ENCODE measurements around the gene LRCOL1.

LRCOL1 gene

DNA sequence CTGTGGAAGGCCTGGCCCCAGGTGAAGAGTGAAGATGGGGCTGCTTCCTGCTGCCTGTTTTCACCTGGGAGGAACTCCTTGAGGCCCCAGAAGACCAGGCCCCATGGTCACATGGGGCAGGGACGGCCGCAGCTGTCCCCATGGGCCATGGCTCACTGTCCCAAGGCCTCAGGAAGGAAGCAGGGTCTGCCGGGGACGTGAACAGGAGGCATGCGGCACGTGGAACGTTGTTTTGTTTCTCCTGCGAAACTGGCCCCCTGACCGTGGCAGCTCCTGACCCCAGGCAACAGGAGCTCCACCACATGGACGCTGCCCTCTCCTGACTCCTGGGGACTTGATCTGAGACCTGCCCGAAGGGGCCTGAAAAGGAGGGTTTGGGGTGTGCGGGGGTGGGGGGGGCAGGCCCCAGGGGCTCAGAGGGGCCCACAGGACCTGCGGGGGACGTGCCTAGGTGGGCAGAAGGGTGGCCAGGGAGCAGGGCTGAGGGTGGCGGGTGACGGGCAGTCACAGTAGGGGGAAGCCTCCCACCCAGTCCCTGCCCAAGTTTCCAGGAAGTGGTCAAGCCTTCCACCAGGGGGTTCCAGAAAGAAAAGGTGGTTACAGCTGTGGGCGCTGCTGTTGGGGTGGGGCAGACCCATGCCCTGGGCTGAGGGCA, 41.4 kb downstream of the LRCOL1 start:
- peaks cover 37 to 99% (median 96%) of the 10 kb centered on the region in 11 experiments; a peak in 21 of 22 replicates for H4K20me1 ChIP-seq
- H3K27ac ChIP-seq = peak overlapping the region in 8 of 11 experiments; percentile 26 to 70 (median 54); a peak in 15 of 22 replicates
- peak overlapping the region in 10 of 11 experiments; percentile 6 to 70 (median 54); a peak in 17 of 22 replicates for H3K9ac ChIP-seq
- no peak overlapping the region for H3K4me3 ChIP-seq
- peaks cover 10 to 54% (median 44%) of the 10 kb centered on the region in 10 experiments for H3K4me1 ChIP-seq
- no peaks in the 10 kb centered on the region for H3K27me3 ChIP-seq
- peaks cover 51 to 94% (median 86%) of the 10 kb centered on the region in 11 experiments for H3K36me3 ChIP-seq
- H3K9me3 ChIP-seq (replicated peaks in 1 of 11) = no peaks in the 10 kb centered on the region
- peak overlapping the region; percentile 44 to 82 (median 75) for H3K4me2 ChIP-seq
- no peak for TF ChIP-seq Cebpa-rat (IDR thresholded peaks at IDR 0.05)

DNA sequence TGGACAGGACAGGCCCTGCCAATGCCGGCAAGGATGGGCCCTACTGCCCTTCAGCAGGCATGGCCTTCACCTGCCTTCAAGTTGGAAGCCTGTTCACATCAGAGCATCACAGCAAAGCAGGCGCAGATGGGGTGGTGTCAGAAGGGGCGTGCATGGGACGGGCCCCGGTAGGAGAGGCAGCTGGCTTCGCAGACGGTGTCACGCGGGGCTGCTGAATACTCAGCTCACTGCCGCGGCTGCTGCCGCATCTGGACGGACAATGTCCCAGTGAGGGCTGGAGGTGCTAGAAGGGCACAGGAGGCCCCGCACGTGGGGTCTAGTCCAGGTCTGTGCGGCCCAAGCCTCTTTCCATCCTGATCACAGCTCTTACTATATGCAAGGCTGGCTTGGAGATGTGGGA, 42.1 kb downstream of the LRCOL1 start:
- TF ChIP-seq Cebpa-rat (IDR thresholded peaks at IDR 0.05) = no peak
- H3K4me3 ChIP-seq = no peak overlapping the region
- H3K4me1 ChIP-seq = peaks cover 10 to 56% (median 45%) of the 10 kb centered on the region in 10 experiments
- H4K20me1 ChIP-seq = peaks cover 37 to 99% (median 96%) of the 10 kb centered on the region in 11 experiments; a peak in 21 of 22 replicates
- H3K27me3 ChIP-seq = no peaks in the 10 kb centered on the region
- peak overlapping the region in 10 of 11 experiments; percentile 29 to 70 (median 54); a peak in 17 of 22 replicates for H3K9ac ChIP-seq
- H3K36me3 ChIP-seq = peaks cover 45 to 89% (median 79%) of the 10 kb centered on the region in 11 experiments
- no peaks in the 10 kb centered on the region for H3K9me3 ChIP-seq (replicated peaks in 1 of 11)
- peak overlapping the region; percentile 44 to 82 (median 75) for H3K4me2 ChIP-seq
- peak overlapping the region in 8 of 11 experiments; percentile 26 to 70 (median 54); a peak in 12 of 22 replicates for H3K27ac ChIP-seq

DNA sequence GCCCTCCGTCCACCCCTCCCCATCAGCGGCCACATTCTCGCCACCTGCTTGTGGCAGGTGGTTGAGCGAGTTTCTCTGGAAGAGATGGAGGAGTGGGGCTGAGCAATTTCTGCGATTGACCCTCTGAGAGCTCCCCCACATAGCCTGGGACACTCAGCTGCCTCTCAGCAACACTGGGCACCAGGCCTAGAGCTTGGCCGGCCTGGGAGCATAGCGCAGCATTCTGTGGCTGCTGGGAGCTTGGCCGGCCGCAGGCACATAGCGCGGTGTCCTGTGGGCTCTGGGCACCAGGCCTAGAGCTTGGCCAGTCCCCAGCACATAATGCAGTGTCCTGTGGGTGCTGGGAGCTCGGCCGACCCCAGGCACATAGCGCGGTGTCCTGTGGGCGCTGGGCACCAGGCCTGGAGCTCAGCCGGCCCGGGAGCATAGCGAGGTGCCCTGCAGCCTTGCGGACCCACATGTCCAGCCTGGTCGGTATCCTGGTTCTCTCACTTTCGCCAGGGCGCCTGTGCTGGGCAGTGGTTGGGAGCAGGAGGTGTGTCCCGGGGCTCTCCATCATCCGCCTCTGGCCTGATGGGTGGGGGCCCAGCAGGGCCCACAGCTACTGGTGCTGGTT, 43.8 kb downstream of the LRCOL1 start:
- Histone ChIP-seq H4K20me1 (peaks cover 48 to 99% (median 94%) of the 10 kb centered on the region in 11 experiments), H3K4me1 (peaks cover 16 to 67% (median 57%) of the 10 kb centered on the region in 10 experiments), H3K4me3 (no peak overlapping the region), H3K27ac (peak overlapping the region in 1 of 11 experiments; percentile 68; a peak in 2 of 22 replicates), H3K4me2 (peak overlapping the region in 8 of 11 experiments; percentile 62 to 82 (median 78); a peak in 14 of 22 replicates), H3K27me3 (no peaks in the 10 kb centered on the region), H3K9ac (peak overlapping the region in 9 of 11 experiments; percentile 29 to 70 (median 56); a peak in 11 of 22 replicates), H3K9me3 (replicated peaks in 1 of 11) (no peaks in the 10 kb centered on the region), H3K36me3 (peaks cover 35 to 83% (median 71%) of the 10 kb centered on the region in 11 experiments; a peak in 21 of 22 replicates)
- TF ChIP-seq Cebpa-rat (IDR thresholded peaks at IDR 0.05) = no peak

DNA sequence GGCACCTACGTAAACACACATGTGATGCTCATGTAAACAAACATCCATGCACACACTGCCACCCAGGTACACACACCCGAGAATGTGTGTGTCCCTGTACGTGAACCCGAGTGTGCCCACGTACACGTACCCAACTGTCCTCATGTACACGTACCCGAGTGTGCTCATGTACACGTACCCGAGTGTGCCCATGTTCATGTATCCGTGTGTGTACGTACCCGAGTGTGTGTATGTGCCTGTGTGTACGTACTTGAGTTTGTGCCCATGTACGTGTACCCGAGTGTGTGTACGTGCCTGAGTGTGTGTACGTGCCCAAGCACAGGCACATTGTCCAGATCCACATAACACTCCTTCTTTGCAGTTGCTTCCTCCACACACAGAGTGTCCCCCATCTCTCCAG, 45.0 kb downstream of the LRCOL1 start:
- H3K4me3 ChIP-seq = no peak overlapping the region
- TF ChIP-seq Cebpa-rat (IDR thresholded peaks at IDR 0.05) = no peak
- peaks cover 61 to 100% (median 97%) of the 10 kb centered on the region in 11 experiments for H4K20me1 ChIP-seq
- H3K4me2 ChIP-seq = 0 out of 22 replicates have a peak overlapping the region, but pooled peaks of 1 of the 11 experiments have one; percentile 5
- H3K36me3 ChIP-seq = peaks cover 25 to 74% (median 64%) of the 10 kb centered on the region in 11 experiments; a peak in 21 of 22 replicates
- H3K9ac ChIP-seq = peak overlapping the region in 2 of 11 experiments; percentile 8 to 23; a peak in 3 of 22 replicates
- no peak overlapping the region for H3K27ac ChIP-seq
- H3K9me3 ChIP-seq (replicated peaks in 1 of 11) = no peaks in the 10 kb centered on the region
- H3K4me1 ChIP-seq = peaks cover 28 to 72% (median 65%) of the 10 kb centered on the region in 10 experiments
- no peaks in the 10 kb centered on the region for H3K27me3 ChIP-seq

DNA sequence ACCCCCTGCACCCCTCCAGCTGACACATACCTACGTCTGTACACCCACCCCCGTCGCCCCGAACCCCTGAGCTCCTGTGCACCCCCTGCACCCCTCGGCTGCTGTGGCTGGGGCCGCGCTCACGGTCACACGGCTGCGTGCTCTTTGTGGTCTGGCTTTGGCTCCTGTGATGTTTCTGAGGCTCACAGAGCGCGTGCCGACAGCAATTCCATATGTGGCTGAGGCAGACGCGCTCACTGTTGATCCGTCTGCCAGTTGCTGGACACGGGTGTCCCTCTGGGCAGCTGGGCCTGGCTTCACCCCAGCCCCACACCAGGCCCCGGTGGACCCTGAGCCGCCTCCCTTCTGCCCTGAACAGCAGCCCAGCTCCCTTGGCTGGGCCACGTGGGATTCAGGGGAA, 46.5 kb downstream of the LRCOL1 start:
- Histone ChIP-seq H3K36me3 (peaks cover 21 to 62% (median 51%) of the 10 kb centered on the region in 11 experiments; a peak in 21 of 22 replicates), H4K20me1 (peaks cover 65 to 86% (median 84%) of the 10 kb centered on the region in 11 experiments), H3K27me3 (no peaks in the 10 kb centered on the region), H3K9me3 (replicated peaks in 1 of 11) (no peaks in the 10 kb centered on the region), H3K4me2 (peak overlapping the region in 5 of 11 experiments; percentile 38 to 40 (median 40); a peak in 7 of 22 replicates), H3K27ac (peak overlapping the region in 3 of 11 experiments; percentile 10 to 22 (median 14); a peak in 2 of 22 replicates), H3K4me1 (peaks cover 34 to 71% (median 64%) of the 10 kb centered on the region in 10 experiments), H3K9ac (peak overlapping the region in 7 of 11 experiments; percentile 23 to 63 (median 39); a peak in 9 of 22 replicates), H3K4me3 (no peak overlapping the region)
- TF ChIP-seq Cebpa-rat (IDR thresholded peaks at IDR 0.05) = no peak

DNA sequence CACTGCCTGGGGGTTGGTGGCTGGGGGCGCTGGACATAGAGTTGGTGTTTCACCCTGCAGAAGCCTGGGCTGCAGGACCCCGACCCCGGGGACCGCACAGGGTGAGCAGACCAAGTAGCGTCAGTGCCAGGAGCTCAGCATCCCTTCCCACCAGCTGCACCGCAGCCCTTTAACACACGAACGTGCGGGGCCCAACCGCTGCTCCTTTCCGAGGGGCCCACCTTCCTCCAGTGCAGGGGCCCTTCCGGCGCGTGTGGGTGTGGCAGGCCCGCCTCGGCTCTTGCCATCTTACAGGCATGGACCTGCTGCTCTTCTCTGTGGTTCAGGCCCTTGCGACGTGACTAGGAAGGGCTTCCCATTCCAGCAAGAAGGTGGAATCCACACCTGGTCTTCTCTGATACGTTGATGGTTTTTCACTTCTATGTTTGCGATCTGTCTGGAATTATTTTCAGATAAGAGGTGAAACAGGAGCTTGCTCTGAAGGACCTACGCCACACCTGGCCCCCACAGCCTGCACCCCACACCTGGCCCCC, 47.8 kb downstream of the LRCOL1 start:
- H3K4me1 ChIP-seq = peaks cover 38 to 71% (median 64%) of the 10 kb centered on the region in 10 experiments
- H4K20me1 ChIP-seq = peaks cover 55 to 84% (median 71%) of the 10 kb centered on the region in 11 experiments

DNA sequence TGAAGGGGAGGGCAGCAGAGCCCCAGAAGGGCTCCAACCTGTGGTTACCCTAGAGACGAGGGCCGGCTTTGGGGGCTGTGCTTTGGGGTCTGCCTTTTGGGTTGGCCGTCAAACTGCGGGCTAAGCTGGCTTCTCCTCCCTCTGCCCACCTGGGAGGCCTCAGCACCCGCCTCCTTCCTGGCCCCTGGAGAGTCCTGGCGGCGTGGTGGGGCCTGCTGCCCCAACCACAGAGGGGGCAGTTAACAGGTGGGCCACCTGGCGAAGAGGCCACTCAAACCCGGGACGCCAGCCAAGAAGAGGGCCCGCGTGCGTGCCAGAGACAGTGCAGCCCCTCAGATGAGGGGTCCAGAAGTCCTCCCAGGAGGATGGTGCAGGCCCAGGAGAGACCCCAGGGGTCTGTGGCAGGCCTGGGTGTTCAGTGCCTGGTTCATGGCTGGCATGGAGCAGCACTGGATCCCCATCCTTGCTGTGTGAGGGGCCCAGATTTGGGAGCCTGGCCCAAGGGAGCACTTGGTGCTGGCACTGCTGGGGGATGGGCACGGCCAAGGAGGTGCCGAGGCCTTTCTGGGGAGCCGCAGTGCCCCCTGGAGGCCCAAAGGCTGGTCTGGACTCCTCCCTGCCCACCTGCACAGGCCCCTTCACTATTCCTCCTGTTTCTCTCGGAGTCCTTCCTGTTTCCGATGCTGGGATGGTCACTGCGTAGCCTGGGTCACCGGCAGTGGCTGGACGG, 48.8 kb downstream of the LRCOL1 start:
- peak overlapping the region; percentile 96 to 100 (median 99) for H3K4me2 ChIP-seq

More for the DNA sequence above, 47.8 kb downstream of the LRCOL1 start:
- Histone ChIP-seq H3K36me3 (peaks cover 21 to 49% (median 41%) of the 10 kb centered on the region in 11 experiments; a peak in 21 of 22 replicates), H3K4me2 (peak overlapping the region in 10 of 11 experiments; percentile 96 to 100 (median 99); a peak in 19 of 22 replicates), H3K4me3 (peak overlapping the region in 4 of 10 experiments; percentile 95 to 99 (median 98); a peak in 5 of 20 replicates), H3K27ac (peak overlapping the region in 1 of 11 experiments; percentile 98; a peak in 1 of 22 replicates), H3K9me3 (replicated peaks in 1 of 11) (no peaks in the 10 kb centered on the region), H3K27me3 (no peaks in the 10 kb centered on the region), H3K9ac (peak overlapping the region in 8 of 11 experiments; percentile 91 to 100 (median 98); a peak in 14 of 22 replicates)
- TF ChIP-seq Cebpa-rat (IDR thresholded peaks at IDR 0.05) = no peak

More for the DNA sequence above, 48.8 kb downstream of the LRCOL1 start:
- Histone ChIP-seq H3K27me3 (no peaks in the 10 kb centered on the region), H3K36me3 (peaks cover 14 to 40% (median 32%) of the 10 kb centered on the region in 11 experiments; a peak in 21 of 22 replicates), H3K4me1 (peaks cover 47 to 71% (median 64%) of the 10 kb centered on the region in 10 experiments), H4K20me1 (peaks cover 45 to 74% (median 61%) of the 10 kb centered on the region in 11 experiments), H3K9ac (peak overlapping the region; percentile 63 to 100 (median 97)), H3K27ac (peak overlapping the region in 9 of 11 experiments; percentile 73 to 98 (median 95); a peak in 18 of 22 replicates), H3K4me3 (peak overlapping the region; percentile 69 to 99 (median 94); a peak in 19 of 20 replicates), H3K9me3 (replicated peaks in 1 of 11) (no peaks in the 10 kb centered on the region)
- no peak for TF ChIP-seq Cebpa-rat (IDR thresholded peaks at IDR 0.05)
